Measurements from ENCODE around the gene SLC2A13.

The SLC2A13 gene

DNA sequence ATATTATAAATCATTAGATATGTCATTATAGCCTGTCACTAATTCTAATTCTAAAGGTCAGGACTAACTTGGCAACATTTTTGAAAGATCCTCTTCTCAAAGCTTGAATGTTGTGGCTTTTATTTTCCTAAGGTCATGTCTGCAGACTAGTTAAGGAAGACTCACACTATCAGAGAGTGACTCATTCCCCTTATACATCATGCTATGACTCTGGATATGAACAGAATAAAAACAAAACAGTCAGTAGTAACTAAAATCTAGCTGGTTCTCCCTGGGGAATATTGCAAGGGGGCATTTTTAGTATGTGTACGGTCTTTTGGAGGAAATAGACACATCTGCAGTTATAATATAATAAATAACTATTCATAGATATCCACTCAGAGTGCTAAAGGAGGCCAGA is 170.6 kb downstream of the SLC2A13 start:
- TF ChIP-seq RAD21 (IDR thresholded peaks at IDR 0.05; ENCODE audit: low read depth), result no peak
- TF ChIP-seq, protein P1, sequence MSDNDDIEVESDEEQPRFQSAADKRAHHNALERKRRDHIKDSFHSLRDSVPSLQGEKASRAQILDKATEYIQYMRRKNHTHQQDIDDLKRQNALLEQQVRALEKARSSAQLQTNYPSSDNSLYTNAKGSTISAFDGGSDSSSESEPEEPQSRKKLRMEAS (IDR thresholded peaks at IDR 0.05), result no peak
- TF ChIP-seq TEAD4 (IDR thresholded peaks at IDR 0.05), result no peak
- TF ChIP-seq CEBPB (IDR thresholded peaks at IDR 0.05), result no peak

DNA sequence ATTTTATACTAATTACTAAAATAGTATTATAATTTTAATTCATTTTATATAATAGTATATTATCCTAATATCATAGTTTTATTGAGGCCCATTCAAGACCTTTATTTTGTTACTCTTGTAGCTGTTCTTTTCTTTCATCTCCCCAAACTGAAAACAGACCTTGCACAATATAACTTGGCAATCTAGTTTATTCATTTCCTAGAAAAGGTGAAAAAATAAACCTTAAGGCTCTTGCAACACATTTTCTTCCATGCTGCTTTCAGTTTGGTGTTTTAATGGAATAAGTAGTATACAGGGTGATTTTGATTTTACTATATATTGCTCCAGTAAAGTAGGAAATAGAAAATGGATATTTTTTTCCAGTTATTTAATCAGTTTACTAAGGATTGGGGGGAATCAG is 174.0 kb downstream of the SLC2A13 start:
- TF ChIP-seq, protein P2, sequence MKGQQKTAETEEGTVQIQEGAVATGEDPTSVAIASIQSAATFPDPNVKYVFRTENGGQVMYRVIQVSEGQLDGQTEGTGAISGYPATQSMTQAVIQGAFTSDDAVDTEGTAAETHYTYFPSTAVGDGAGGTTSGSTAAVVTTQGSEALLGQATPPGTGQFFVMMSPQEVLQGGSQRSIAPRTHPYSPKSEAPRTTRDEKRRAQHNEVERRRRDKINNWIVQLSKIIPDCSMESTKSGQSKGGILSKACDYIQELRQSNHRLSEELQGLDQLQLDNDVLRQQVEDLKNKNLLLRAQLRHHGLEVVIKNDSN (IDR thresholded peaks at IDR 0.05), result no peak
- TF ChIP-seq, protein P3, sequence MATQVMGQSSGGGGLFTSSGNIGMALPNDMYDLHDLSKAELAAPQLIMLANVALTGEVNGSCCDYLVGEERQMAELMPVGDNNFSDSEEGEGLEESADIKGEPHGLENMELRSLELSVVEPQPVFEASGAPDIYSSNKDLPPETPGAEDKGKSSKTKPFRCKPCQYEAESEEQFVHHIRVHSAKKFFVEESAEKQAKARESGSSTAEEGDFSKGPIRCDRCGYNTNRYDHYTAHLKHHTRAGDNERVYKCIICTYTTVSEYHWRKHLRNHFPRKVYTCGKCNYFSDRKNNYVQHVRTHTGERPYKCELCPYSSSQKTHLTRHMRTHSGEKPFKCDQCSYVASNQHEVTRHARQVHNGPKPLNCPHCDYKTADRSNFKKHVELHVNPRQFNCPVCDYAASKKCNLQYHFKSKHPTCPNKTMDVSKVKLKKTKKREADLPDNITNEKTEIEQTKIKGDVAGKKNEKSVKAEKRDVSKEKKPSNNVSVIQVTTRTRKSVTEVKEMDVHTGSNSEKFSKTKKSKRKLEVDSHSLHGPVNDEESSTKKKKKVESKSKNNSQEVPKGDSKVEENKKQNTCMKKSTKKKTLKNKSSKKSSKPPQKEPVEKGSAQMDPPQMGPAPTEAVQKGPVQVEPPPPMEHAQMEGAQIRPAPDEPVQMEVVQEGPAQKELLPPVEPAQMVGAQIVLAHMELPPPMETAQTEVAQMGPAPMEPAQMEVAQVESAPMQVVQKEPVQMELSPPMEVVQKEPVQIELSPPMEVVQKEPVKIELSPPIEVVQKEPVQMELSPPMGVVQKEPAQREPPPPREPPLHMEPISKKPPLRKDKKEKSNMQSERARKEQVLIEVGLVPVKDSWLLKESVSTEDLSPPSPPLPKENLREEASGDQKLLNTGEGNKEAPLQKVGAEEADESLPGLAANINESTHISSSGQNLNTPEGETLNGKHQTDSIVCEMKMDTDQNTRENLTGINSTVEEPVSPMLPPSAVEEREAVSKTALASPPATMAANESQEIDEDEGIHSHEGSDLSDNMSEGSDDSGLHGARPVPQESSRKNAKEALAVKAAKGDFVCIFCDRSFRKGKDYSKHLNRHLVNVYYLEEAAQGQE (IDR thresholded peaks at IDR 0.05; ENCODE audit: low read depth), result no peak
- TF ChIP-seq CEBPB (IDR thresholded peaks at IDR 0.05) (no peak), TEAD4 (IDR thresholded peaks at IDR 0.05) (no peak), NFIC (IDR thresholded peaks at IDR 0.05) (no peak), EGR1 (IDR thresholded peaks at IDR 0.05) (no peak), RAD21 (IDR thresholded peaks at IDR 0.05; ENCODE audit: low read depth) (no peak), CREB1 (IDR thresholded peaks at IDR 0.05; ENCODE audit: low read depth) (no peak), TAF1 (IDR thresholded peaks at IDR 0.05; ENCODE audit: low read depth) (no peak), TCF12 (IDR thresholded peaks at IDR 0.05; ENCODE audit: low read depth) (no peak), ZBTB7A (IDR thresholded peaks at IDR 0.05; ENCODE audit: low read depth) (no peak), YY1 (IDR thresholded peaks at IDR 0.05; ENCODE audit: low read depth) (no peak), FOXM1 (IDR thresholded peaks at IDR 0.05; ENCODE audit: borderline replicate concordance, low read depth) (no peak), EP300 (IDR thresholded peaks at IDR 0.05; ENCODE audit: borderline replicate concordance) (no peak)
- TF ChIP-seq, protein P1 (IDR thresholded peaks at IDR 0.05), result no peak

DNA sequence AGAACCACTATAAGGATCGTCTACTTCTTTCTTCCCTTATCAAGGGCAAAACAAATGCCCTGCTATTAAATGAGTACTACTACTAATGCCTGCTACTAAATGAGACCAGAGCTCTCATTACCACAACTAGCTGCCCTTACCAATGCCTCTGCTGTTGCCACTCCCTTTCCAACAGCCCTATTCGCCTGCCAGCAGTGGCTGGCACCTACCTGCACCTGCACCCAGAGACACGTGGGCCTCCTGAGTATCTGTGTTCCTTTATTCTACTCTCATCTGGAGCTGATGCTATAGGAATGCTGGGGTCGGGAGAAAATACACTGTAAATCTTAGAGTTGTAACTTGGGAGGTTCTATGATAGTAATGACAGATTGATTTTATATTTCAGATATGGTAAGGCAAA is 174.7 kb downstream of the SLC2A13 start:
- no peak for TF ChIP-seq TCF12 (IDR thresholded peaks at IDR 0.05; ENCODE audit: low read depth)
- TF ChIP-seq EGR1 (IDR thresholded peaks at IDR 0.05), result no peak
- TF ChIP-seq, protein P2 (IDR thresholded peaks at IDR 0.05), result no peak
- TF ChIP-seq YY1 (IDR thresholded peaks at IDR 0.05; ENCODE audit: low read depth), result no peak
- no peak for TF ChIP-seq NFIC (IDR thresholded peaks at IDR 0.05)
- TF ChIP-seq TEAD4 (IDR thresholded peaks at IDR 0.05), result no peak
- TF ChIP-seq FOXM1 (IDR thresholded peaks at IDR 0.05; ENCODE audit: borderline replicate concordance, low read depth), result no peak
- TF ChIP-seq, protein P3 (IDR thresholded peaks at IDR 0.05; ENCODE audit: low read depth), result no peak
- no peak for TF ChIP-seq CREB1 (IDR thresholded peaks at IDR 0.05; ENCODE audit: low read depth)
- TF ChIP-seq RAD21 (IDR thresholded peaks at IDR 0.05; ENCODE audit: low read depth), result no peak
- TF ChIP-seq EP300 (IDR thresholded peaks at IDR 0.05; ENCODE audit: borderline replicate concordance), result no peak
- no peak for TF ChIP-seq TAF1 (IDR thresholded peaks at IDR 0.05; ENCODE audit: low read depth)
- TF ChIP-seq, protein P1 (IDR thresholded peaks at IDR 0.05), result no peak
- TF ChIP-seq CEBPB (IDR thresholded peaks at IDR 0.05), result no peak
- TF ChIP-seq ZBTB7A (IDR thresholded peaks at IDR 0.05; ENCODE audit: low read depth), result no peak

DNA sequence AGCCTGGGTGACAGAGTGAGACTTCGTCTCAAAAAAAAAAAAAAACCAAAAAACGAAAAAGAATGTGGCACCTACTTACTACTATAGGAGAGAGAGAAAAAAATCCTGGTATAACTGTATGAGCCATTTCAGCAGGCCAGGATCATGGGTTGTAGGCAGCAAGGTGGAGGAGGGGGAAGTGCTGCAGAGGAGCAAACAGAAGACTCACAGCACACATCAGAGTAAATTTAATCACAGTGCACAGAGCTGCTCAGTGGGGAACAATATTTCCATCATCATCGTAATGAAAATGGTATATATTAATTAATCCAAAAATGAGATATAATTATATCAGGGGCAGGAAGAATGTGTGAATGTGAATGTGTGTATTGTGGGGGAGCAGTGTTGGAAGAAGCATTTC is 175.8 kb downstream of the SLC2A13 start:
- no peak for TF ChIP-seq YY1 (IDR thresholded peaks at IDR 0.05; ENCODE audit: low read depth)

DNA sequence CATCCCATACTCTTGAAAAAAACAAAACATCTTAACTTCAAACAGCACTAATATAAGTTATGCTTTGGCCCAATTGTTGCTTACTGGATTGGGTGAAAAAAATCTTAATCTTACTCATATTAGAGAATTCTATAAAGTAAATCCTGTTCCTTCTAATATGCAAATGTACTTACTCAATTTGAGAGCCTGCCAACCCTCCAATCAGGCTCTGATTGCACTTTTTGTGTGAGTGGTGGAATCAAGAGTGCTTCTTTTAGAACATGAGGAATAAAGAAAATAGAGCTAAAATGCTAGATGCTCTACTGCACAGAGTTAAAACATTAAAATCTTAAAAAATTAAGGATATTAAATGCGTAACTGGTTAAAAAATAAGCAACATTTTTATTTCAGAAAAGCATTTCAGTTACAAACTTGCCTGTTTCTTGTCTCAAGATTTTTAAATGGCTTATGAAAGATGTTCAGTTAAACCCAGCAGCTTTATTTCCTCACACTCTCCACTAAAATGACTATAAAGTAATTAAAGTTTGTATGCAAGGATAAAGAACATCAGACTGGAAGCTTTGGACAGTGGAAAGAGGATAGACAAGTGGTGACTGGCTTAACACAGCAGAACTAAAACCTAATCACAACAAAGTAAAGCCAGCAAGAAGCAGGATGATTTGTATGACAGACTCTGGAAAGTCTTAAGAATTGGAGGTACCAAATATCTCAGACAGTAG is 177.5 kb downstream of the SLC2A13 start:
- TF ChIP-seq CREB1 (IDR thresholded peaks at IDR 0.05; ENCODE audit: low read depth) (no peak), ZBTB7A (IDR thresholded peaks at IDR 0.05; ENCODE audit: low read depth) (no peak), EGR1 (IDR thresholded peaks at IDR 0.05) (no peak), YY1 (IDR thresholded peaks at IDR 0.05; ENCODE audit: low read depth) (no peak), FOXM1 (IDR thresholded peaks at IDR 0.05; ENCODE audit: borderline replicate concordance, low read depth) (no peak), RAD21 (IDR thresholded peaks at IDR 0.05; ENCODE audit: low read depth) (no peak), NFIC (IDR thresholded peaks at IDR 0.05) (no peak), TCF12 (IDR thresholded peaks at IDR 0.05; ENCODE audit: low read depth) (no peak), TAF1 (IDR thresholded peaks at IDR 0.05; ENCODE audit: low read depth) (no peak), TEAD4 (IDR thresholded peaks at IDR 0.05) (no peak)
- TF ChIP-seq, protein P1 (IDR thresholded peaks at IDR 0.05), result no peak
- TF ChIP-seq, protein P3 (IDR thresholded peaks at IDR 0.05; ENCODE audit: low read depth), result no peak
